HepG2 (cell line): ENCODE data around the gene C22orf42. TPM values are rescaled to one million over a fixed set of nuclear protein-coding genes. Genes with fewer than 3 reads are reported as not detected.

Experiments
- ATAC-seq: fragments of 200-7000 bp; cut with Tn5 transposase; 3 replicates; pipeline ENCODE4 v1.9.1; 2020; ENCODE audit warnings: mild to moderate bottlenecking, moderate library complexity
- BruUV-seq: library from RNA; stranded (reverse); fragments of 400-500 nt; replicated peaks from 2 replicates; lab custom pipeline; 2021; lab: Mats Ljungman, UMichigan
- CTCF ChIA-PET: fragments of 300-600 bp; formaldehyde crosslinking; extraction: SDS; loops from one replicate; lab custom pipeline; 2021; ENCODE audit warnings: low total read pairs, inconsistent platforms, low intra/inter-chr PET ratio; lab: Yijun Ruan, JAX
- POLR2A ChIA-PET: fragments of 350-600 bp; sonication (Branson Sonifier 250); formaldehyde crosslinking; loops from one replicate; lab custom pipeline; 2020; ENCODE audit warnings: antibody characterized with exemption, inconsistent platforms; lab: Yijun Ruan, JAX
- DNase-seq: peaks from one replicate; pipeline ENCODE4 v3.0.0-alpha.2; 2015; ENCODE audit warnings: low spot score
- FAIRE-seq: peaks from 3 replicates; lab custom pipeline; 2011; peaks lifted over from hg19 to GRCh38; lab: Jason Lieb, UNC
- H2AFZ ChIP-seq: one replicate; pipeline ENCODE4 v1.6.1; 2011; ENCODE audit warnings: low read length, inconsistent platforms
- H3K27ac ChIP-seq: fragments of 300-600 bp; 3 replicates; pipeline ENCODE4 v1.8.0; 2011; ENCODE audit warnings: mixed run types, mild to moderate bottlenecking, mixed read lengths, low read length, inconsistent platforms; ENCODE audit not compliant: insufficient read depth; ENCODE audit errors: extremely low read length
- H3K27me3 ChIP-seq, 2 experiments: fragments of 200-600 bp in 1 of 2; 2 replicates in 1 of 2; 3 replicates in 1 of 2; pipeline versions ENCODE4 v1.6.0 to v1.8.0; 2011; ENCODE audit warnings: low read length in 2 of 2, mild to moderate bottlenecking in 2 of 2, moderate library complexity in 2 of 2, inconsistent platforms in 1 of 2; ENCODE audit not compliant: insufficient read depth in 2 of 2, control insufficient read depth in 1 of 2
- H3K36me3 ChIP-seq, 2 experiments: fragments of 200-600 bp in 1 of 2; replicated peaks in 1 of 2; 2 replicates in 1 of 2; 3 replicates in 1 of 2; pipeline versions ENCODE4 v1.5.1 to v1.8.0; 2011; ENCODE audit warnings: low read length in 2 of 2, inconsistent platforms in 1 of 2; ENCODE audit not compliant: insufficient read depth in 2 of 2, control insufficient read depth in 1 of 2
- H3K4me1 ChIP-seq: 2 replicates; pipeline ENCODE4 v1.5.1; 2012; ENCODE audit warnings: low read length, inconsistent platforms; ENCODE audit not compliant: insufficient read depth
- H3K4me2 ChIP-seq: 2 replicates; pipeline ENCODE4 v1.6.0; 2011; ENCODE audit warnings: low read depth, low read length, inconsistent platforms
- H3K4me3 ChIP-seq, 3 experiments: fragments of 200-600 bp in 1 of 3; sonication (generic), shearing (Covaris generic) in 1 of 3; replicated peaks in 1 of 3; 2 replicates each; pipeline ENCODE4 v1.5.1; 2011 to 2016; ENCODE audit warnings: low read length in 3 of 3, inconsistent platforms in 2 of 3, low read depth in 2 of 3, mild to moderate bottlenecking in 2 of 3, control low read depth in 1 of 3, mixed read lengths in 1 of 3; ENCODE audit not compliant: insufficient read depth in 1 of 3
- H3K79me2 ChIP-seq: one replicate; pipeline ENCODE4 v1.6.1; 2011; ENCODE audit warnings: low read length, inconsistent platforms; ENCODE audit not compliant: insufficient read depth
- H3K9ac ChIP-seq: 2 replicates; pipeline ENCODE4 v1.6.0; 2011; ENCODE audit warnings: mild to moderate bottlenecking, low read depth, low read length, inconsistent platforms; ENCODE audit not compliant: insufficient read depth
- H3K9me3 ChIP-seq: 2 replicates; pipeline ENCODE4 v1.5.1; 2012; ENCODE audit warnings: mild to moderate bottlenecking, low read length
- H4K20me1 ChIP-seq: 2 replicates; pipeline ENCODE4 v1.6.0; 2011; ENCODE audit warnings: inconsistent platforms, mild to moderate bottlenecking, low read length, moderate library complexity; ENCODE audit not compliant: insufficient read depth
- BATF2 ChIP-seq: sonication (generic); formaldehyde crosslinking; IDR thresholded peaks from 2 replicates; pipeline ENCODE4 v1.8.0; 2022; ENCODE audit warnings: mild to moderate bottlenecking, missing genetic modification reagents, moderate library complexity
- HIC2 ChIP-seq: sonication (generic); formaldehyde crosslinking; IDR thresholded peaks from 2 replicates; pipeline ENCODE4 v1.9.0; 2022; ENCODE audit warnings: low read depth, missing genetic modification reagents
- HIVEP1 ChIP-seq: sonication (generic); formaldehyde crosslinking; IDR thresholded peaks from 2 replicates; pipeline ENCODE4 v1.4.0; 2020; ENCODE audit warnings: mild to moderate bottlenecking, missing genetic modification reagents
- NONO ChIP-seq, 2 experiments: fragments of 450-650 bp in 1 of 2; sonication (generic) in 1 of 2; formaldehyde crosslinking in 1 of 2; IDR thresholded peaks in 1 of 2; conservative IDR thresholded peaks in 1 of 2; 2 replicates each; pipeline versions ENCODE4 v1.6.1 to v1.8.0; 2017 to 2022; ENCODE audit warnings: mild to moderate bottlenecking in 1 of 2, missing genetic modification reagents in 1 of 2, moderate library complexity in 1 of 2
- PATZ1 ChIP-seq: sonication (generic); formaldehyde crosslinking; IDR thresholded peaks from 2 replicates; pipeline ENCODE4 v1.4.0; 2020; ENCODE audit warnings: missing genetic modification reagents
- SALL1 ChIP-seq: sonication (generic); formaldehyde crosslinking; IDR thresholded peaks from 2 replicates; pipeline ENCODE4 v1.8.0; 2022; ENCODE audit warnings: mild to moderate bottlenecking, missing genetic modification reagents
- ZNF281 ChIP-seq: sonication (generic); formaldehyde crosslinking; IDR thresholded peaks from 2 replicates; pipeline ENCODE4 v1.4.0; 2020; ENCODE audit warnings: missing genetic modification reagents, borderline replicate concordance
- ZNF550 ChIP-seq: sonication (generic); formaldehyde crosslinking; IDR thresholded peaks from 2 replicates; pipeline ENCODE4 v1.4.0; 2020; ENCODE audit warnings: mild to moderate bottlenecking, missing genetic modification reagents, borderline replicate concordance
- WGBS: methylation state at CpG from one replicate; pipeline ENCODE4 v1.1.6; 2017; ENCODE audit warnings: low lambda C conversion rate; 5-methylcytosine and 5-hydroxymethylcytosine counted together
- in situ Hi-C: cut with HindIII; loops from 2 replicates; pipeline ENCODE4 v1.10.0; 2017; ENCODE audit warnings: low pct_unique_long_range_greater_than_20kb; ENCODE audit not compliant: extremely low pct_ligation_motif_present
- intact Hi-C: fragments of 100-400 bp; cut with micrococcal nuclease; formaldehyde crosslinking; loops from one replicate; pipeline ENCODE4 v1.10.0; 2022; ENCODE audit not compliant: unreplicated experiment
- polyA plus RNA-seq, 8 experiments: library from polyadenylated mRNA; depleted of rRNA in 3 of 8; stranded (reverse) in 7 of 8; unstranded in 1 of 8; fragments of >200 nt; fragmentation: Illumina TruSeq in 4 of 8; extraction: Trizol in 4 of 8; gene quantifications; 2 replicates each; pipeline versions ENCODE4 v1.2.1 to v1.2.3, GENCODE V29; 2011 to 2016; ENCODE audit warnings: low read depth in 4 of 8, missing spikeins in 1 of 8, mixed read lengths in 1 of 8; ENCODE audit not compliant: insufficient read depth in 1 of 8
- total RNA-seq, 5 experiments: library from RNA; depleted of rRNA; stranded (reverse); fragments of >200 nt; fragmentation: Illumina TruSeq; extraction: Trizol; gene quantifications; 2 replicates each; pipeline ENCODE4 v1.2.3, GENCODE V29; 2016; ENCODE audit warnings: low read depth in 1 of 5
- TF ChIP-seq, protein P1 (sequence below): sonication (generic); formaldehyde crosslinking; IDR thresholded peaks from 2 replicates; pipeline ENCODE4 v1.4.0; 2020; ENCODE audit warnings: missing genetic modification reagents

C22orf42 gene
- total and polyA plus RNA-seq, 2 of the 13 experiments (the other 11 are each of a cell fraction or from before 2014, with no cell fraction given): not detected

- Histone ChIP-seq H3K4me2 (peak overlapping the region; percentile 66), H3K9ac (no peak overlapping the region)
- DNase-seq: peak; percentile 9
- TF ChIP-seq NONO (IDR thresholded peaks at IDR 0.05) (no peak), NONO (CRISPR knock-in tag; conservative IDR thresholded peaks at IDR 0.05) (no peak), BATF2 (CRISPR knock-in tag) (no peak), HIC2 (CRISPR knock-in tag) (0 out of 2 replicates have a peak, but pooled peaks have one; percentile 54), ZNF281 (peak; percentile 62; the same call in 1 of the 2 replicates), ZNF550 (CRISPR knock-in tag) (no peak), SALL1 (CRISPR knock-in tag) (no peak; the same call in 1 of the 2 replicates), HIVEP1 (CRISPR knock-in tag) (0 out of 2 replicates have a peak, but pooled peaks have one; percentile 26), PATZ1 (CRISPR knock-in tag) (0 out of 2 replicates have a peak, but pooled peaks have one; percentile 7)
- TF ChIP-seq, protein P1, sequence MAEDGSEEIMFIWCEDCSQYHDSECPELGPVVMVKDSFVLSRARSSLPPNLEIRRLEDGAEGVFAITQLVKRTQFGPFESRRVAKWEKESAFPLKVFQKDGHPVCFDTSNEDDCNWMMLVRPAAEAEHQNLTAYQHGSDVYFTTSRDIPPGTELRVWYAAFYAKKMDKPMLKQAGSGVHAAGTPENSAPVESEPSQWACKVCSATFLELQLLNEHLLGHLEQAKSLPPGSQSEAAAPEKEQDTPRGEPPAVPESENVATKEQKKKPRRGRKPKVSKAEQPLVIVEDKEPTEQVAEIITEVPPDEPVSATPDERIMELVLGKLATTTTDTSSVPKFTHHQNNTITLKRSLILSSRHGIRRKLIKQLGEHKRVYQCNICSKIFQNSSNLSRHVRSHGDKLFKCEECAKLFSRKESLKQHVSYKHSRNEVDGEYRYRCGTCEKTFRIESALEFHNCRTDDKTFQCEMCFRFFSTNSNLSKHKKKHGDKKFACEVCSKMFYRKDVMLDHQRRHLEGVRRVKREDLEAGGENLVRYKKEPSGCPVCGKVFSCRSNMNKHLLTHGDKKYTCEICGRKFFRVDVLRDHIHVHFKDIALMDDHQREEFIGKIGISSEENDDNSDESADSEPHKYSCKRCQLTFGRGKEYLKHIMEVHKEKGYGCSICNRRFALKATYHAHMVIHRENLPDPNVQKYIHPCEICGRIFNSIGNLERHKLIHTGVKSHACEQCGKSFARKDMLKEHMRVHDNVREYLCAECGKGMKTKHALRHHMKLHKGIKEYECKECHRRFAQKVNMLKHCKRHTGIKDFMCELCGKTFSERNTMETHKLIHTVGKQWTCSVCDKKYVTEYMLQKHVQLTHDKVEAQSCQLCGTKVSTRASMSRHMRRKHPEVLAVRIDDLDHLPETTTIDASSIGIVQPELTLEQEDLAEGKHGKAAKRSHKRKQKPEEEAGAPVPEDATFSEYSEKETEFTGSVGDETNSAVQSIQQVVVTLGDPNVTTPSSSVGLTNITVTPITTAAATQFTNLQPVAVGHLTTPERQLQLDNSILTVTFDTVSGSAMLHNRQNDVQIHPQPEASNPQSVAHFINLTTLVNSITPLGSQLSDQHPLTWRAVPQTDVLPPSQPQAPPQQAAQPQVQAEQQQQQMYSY (CRISPR knock-in tag): peak; percentile 74; the same call in 1 of the 2 replicates
Observed at GRCh38 chr22:32204040-32204855, 45.1 kb upstream of the C22orf42 start.

More at GRCh38 chr22:32204040-32204855, 45.1 kb upstream of the C22orf42 start:
- no peaks in the 10 kb centered on the region for H4K20me1 ChIP-seq
- WGBS: 27% methylated on average over 18 of the region's 42 CpGs
- H3K4me1 ChIP-seq: peaks cover 27% of the 10 kb centered on the region
- H3K9me3 ChIP-seq: no peaks in the 10 kb centered on the region
- H2AFZ ChIP-seq: peak overlapping the region; percentile 35
- H3K79me2 ChIP-seq: no peaks in the 10 kb centered on the region
- FAIRE-seq (no peak), ATAC-seq (peak; percentile 16)
- intact Hi-C loops: no loop called here
- H3K4me3 ChIP-seq: peak overlapping the region; percentile 36 to 69 (median 37); a peak in 5 of 6 replicates
- in situ Hi-C loops: loop anchor here (5.0 kb wide), 1 partner anchor 63 kb away; no protein-coding TSS in a partner anchor
- BruUV-seq: no TSS peak
- H3K27ac ChIP-seq: no peak overlapping the region
- no peaks in the 10 kb centered on the region for H3K36me3 ChIP-seq
- H3K27me3 ChIP-seq: peaks cover 0 to 3% of the 10 kb centered on the region in 2 experiments; a peak in 1 of 5 replicates
- ChIA-PET CTCF (no interaction called here), POLR2A (no interaction called here)
